GM23248 (cell line): ENCODE results near the gene HEATR1. TPM values are rescaled to one million over a fixed set of nuclear protein-coding genes. Genes with fewer than 3 reads are reported as not detected.

Experiments used
- DNase-seq: peaks from one replicate; pipeline ENCODE4 v3.0.0-alpha.2; 2015
- H2AFZ ChIP-seq: fragments of 200-600 bp; sonication (generic); 2 replicates; pipeline ENCODE4 v1.6.1; 2016; ENCODE audit warnings: antibody characterized with exemption
- H3F3A ChIP-seq: fragments of 200-600 bp; sonication (generic); 2 replicates; pipeline ENCODE4 v1.6.1; 2016; ENCODE audit warnings: mild to moderate bottlenecking, antibody characterized with exemption, mixed run types; ENCODE audit not compliant: insufficient read depth
- H3K27ac ChIP-seq: fragments of 200-600 bp; sonication (generic); 2 replicates; pipeline ENCODE4 v1.5.1; 2016; ENCODE audit warnings: mild to moderate bottlenecking
- H3K27me3 ChIP-seq: fragments of 200-600 bp; sonication (generic); replicated peaks from 2 replicates; pipeline ENCODE4 v1.6.1; 2016; ENCODE audit warnings: mild to moderate bottlenecking; ENCODE audit not compliant: insufficient read depth
- H3K36me3 ChIP-seq: fragments of 200-600 bp; sonication (generic); 2 replicates; pipeline ENCODE4 v1.6.1; 2016; ENCODE audit warnings: low read depth, mild to moderate bottlenecking
- H3K4me1 ChIP-seq: fragments of 200-600 bp; sonication (generic); 2 replicates; pipeline ENCODE4 v1.6.1; 2016; ENCODE audit warnings: mild to moderate bottlenecking; ENCODE audit not compliant: insufficient read depth
- H3K4me2 ChIP-seq: fragments of 200-600 bp; sonication (generic); one replicate; pipeline ENCODE4 v1.6.1; 2016; ENCODE audit warnings: mild to moderate bottlenecking; ENCODE audit not compliant: unreplicated experiment
- H3K4me3 ChIP-seq: fragments of 200-600 bp; sonication (generic); 2 replicates; pipeline ENCODE4 v1.5.1; 2016; ENCODE audit warnings: mild to moderate bottlenecking
- H3K79me2 ChIP-seq: fragments of 200-600 bp; sonication (generic); 2 replicates; pipeline ENCODE4 v1.6.1; 2016; ENCODE audit warnings: mild to moderate bottlenecking; ENCODE audit not compliant: insufficient read depth
- H3K9ac ChIP-seq: fragments of 200-600 bp; sonication (generic); 2 replicates; pipeline ENCODE4 v1.6.1; 2016; ENCODE audit warnings: mild to moderate bottlenecking
- H3K9me2 ChIP-seq: fragments of 200-600 bp; sonication (generic); 2 replicates; pipeline ENCODE4 v1.6.1; 2016; ENCODE audit warnings: mixed run types, mild to moderate bottlenecking, moderate library complexity; ENCODE audit not compliant: insufficient read depth
- H3K9me3 ChIP-seq: fragments of 200-600 bp; sonication (generic); one replicate; pipeline ENCODE4 v1.6.1; 2017; ENCODE audit warnings: low read depth
- H4K20me1 ChIP-seq: fragments of 200-600 bp; sonication (generic); 2 replicates; pipeline ENCODE4 v1.6.0; 2016; ENCODE audit not compliant: insufficient read depth
- EZH2 ChIP-seq: fragments of 200-600 bp; sonication (generic); IDR thresholded peaks from 2 replicates; pipeline ENCODE4 v1.6.1; 2018; ENCODE audit warnings: antibody characterized with exemption, mild to moderate bottlenecking; ENCODE audit not compliant: insufficient read depth, poor library complexity, severe bottlenecking
- EZH2phosphoT487 ChIP-seq: fragments of 200-600 bp; sonication (generic); IDR thresholded peaks from 2 replicates; pipeline ENCODE4 v1.6.1; 2018; ENCODE audit warnings: antibody characterized with exemption, moderate library complexity, mild to moderate bottlenecking, low read depth; ENCODE audit not compliant: insufficient read depth
- WGBS, 2 experiments: methylation state at CpG; one replicate each; pipeline ENCODE4 v1.1.6; 2015 to 2017; ENCODE audit warnings: low lambda C conversion rate in 2 of 2, low coverage in 1 of 2; ENCODE audit errors: missing lambda C conversion rate in 2 of 2; 5-methylcytosine and 5-hydroxymethylcytosine counted together
- in situ Hi-C: fragments of 300-500 bp; cut with MboI; formaldehyde crosslinking; loops from 2 replicates; pipeline ENCODE4 v1.15.0; 2020
- polyA plus RNA-seq: library from polyadenylated mRNA; unstranded; fragments of >200 nt; fragmentation: Nextera tagmentation; extraction: Ambion mirVana; gene quantifications from 2 replicates; pipeline ENCODE4 v1.2.1, GENCODE V29; 2016
- total RNA-seq: library from RNA; depleted of rRNA; stranded (reverse); fragments of >200 nt; shearing (Covaris generic); gene quantifications from 2 replicates; pipeline ENCODE4 v1.2.3, GENCODE V29; 2014

HEATR1 gene
- total and polyA plus RNA-seq, 2 experiments from 2014 or later: 15.7 to 24.0 TPM

- no peak for TF ChIP-seq EZH2phosphoT487
- no peak for TF ChIP-seq EZH2
- Histone ChIP-seq H3F3A (peaks cover 22% of the 10 kb centered on the region), H3K4me2 (no peak overlapping the region), H3K9ac (no peak overlapping the region), H3K4me1 (peaks cover 13% of the 10 kb centered on the region), H3K27ac (no peak overlapping the region), H3K9me3 (no peaks in the 10 kb centered on the region), H2AFZ (no peak overlapping the region), H3K9me2 (no peaks in the 10 kb centered on the region), H3K4me3 (no peak overlapping the region), H4K20me1 (no peaks in the 10 kb centered on the region), H3K79me2 (peaks cover 25% of the 10 kb centered on the region), H3K27me3 (no peaks in the 10 kb centered on the region), H3K36me3 (peaks cover 9% of the 10 kb centered on the region)
- 86 to 89% methylated on average over 5 of the region's 5 CpGs for WGBS, 2 experiments
- in situ Hi-C loops: no loop called here
- DNase-seq: no peak
These were observed 73.4 kb downstream of the HEATR1 start for GRCh38 chr1:236530959-236531358.

DNA sequence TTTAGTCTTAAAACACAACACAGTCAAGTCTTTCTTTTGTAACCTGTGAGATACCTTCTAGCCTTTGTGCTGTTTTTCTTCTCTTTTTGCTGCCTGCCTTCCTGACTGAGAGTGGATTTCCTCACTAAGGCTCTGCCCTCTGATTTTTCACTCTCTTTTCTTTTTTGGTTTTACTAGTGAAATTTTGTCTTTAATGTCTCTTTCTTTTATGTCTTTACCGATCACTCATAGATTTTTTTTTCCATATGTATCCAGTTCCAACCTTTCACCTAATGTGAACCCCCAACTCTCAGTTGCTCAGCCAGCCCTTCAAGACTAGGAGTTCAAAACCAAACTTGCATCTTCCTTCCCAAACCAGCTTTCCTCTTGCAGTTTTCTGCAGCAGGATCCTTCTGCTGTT lies 74.0 kb downstream of the HEATR1 start:
- no peaks in the 10 kb centered on the region for H3K9me3 ChIP-seq
- H3F3A ChIP-seq: peaks cover 22% of the 10 kb centered on the region
- no peak for DNase-seq
- no peak for TF ChIP-seq EZH2phosphoT487
- no peak for TF ChIP-seq EZH2
- in situ Hi-C loops: no loop called here
- WGBS, 2 experiments: 100% methylated on average over 1 of the region's 1 CpG
- no peaks in the 10 kb centered on the region for H4K20me1 ChIP-seq
- no peaks in the 10 kb centered on the region for H3K27me3 ChIP-seq
- peaks cover 16% of the 10 kb centered on the region for H3K4me1 ChIP-seq
- peaks cover 25% of the 10 kb centered on the region for H3K79me2 ChIP-seq
- H3K4me3 ChIP-seq: no peak overlapping the region
- no peak overlapping the region for H2AFZ ChIP-seq
- H3K27ac ChIP-seq: no peak overlapping the region
- H3K36me3 ChIP-seq: peaks cover 9% of the 10 kb centered on the region
- H3K4me2 ChIP-seq: no peak overlapping the region
- no peaks in the 10 kb centered on the region for H3K9me2 ChIP-seq
- H3K9ac ChIP-seq: no peak overlapping the region

GRCh38 chr1:236526079-236526478 lies 78.2 kb downstream of the HEATR1 start:
- H3K79me2 ChIP-seq: peaks cover 30% of the 10 kb centered on the region
- H3K4me1 ChIP-seq: peaks cover 6% of the 10 kb centered on the region; the same call in 1 of the 2 replicates
- no peak overlapping the region for H3K4me2 ChIP-seq
- no peak overlapping the region for H3K27ac ChIP-seq
- H2AFZ ChIP-seq: no peak overlapping the region
- H3F3A ChIP-seq: peaks cover 19% of the 10 kb centered on the region
- no peaks in the 10 kb centered on the region for H4K20me1 ChIP-seq
- in situ Hi-C loops: no loop called here
- WGBS, 2 experiments: 76 to 79% methylated on average over 3 of the region's 3 CpGs
- H3K27me3 ChIP-seq: no peaks in the 10 kb centered on the region
- DNase-seq: no peak
- no peaks in the 10 kb centered on the region for H3K9me3 ChIP-seq
- H3K36me3 ChIP-seq: peaks cover 9% of the 10 kb centered on the region
- H3K9ac ChIP-seq: no peak overlapping the region
- H3K9me2 ChIP-seq: no peaks in the 10 kb centered on the region
- no peak overlapping the region for H3K4me3 ChIP-seq
- TF ChIP-seq EZH2 (no peak), EZH2phosphoT487 (no peak)

DNA sequence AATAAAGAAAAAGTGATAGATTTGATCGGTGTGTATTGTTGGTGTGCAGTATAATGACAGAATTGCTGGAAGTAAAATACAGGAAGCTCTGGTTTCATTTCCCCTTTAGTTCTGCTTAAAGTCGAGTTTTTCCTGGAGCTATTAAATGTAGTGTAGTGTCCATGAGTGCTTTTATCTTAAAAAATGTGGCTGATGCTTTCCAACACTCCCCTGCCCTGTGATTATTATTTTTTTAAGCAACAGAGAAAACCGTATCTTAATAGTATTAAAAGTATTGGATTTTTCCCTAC lies 79.5 kb downstream of the HEATR1 start:
- Histone ChIP-seq H3K4me2 (peak overlapping the region; percentile 78), H3K4me1 (peaks cover 6% of the 10 kb centered on the region; the same call in 1 of the 2 replicates), H3F3A (peaks cover 9% of the 10 kb centered on the region; the same call in 1 of the 2 replicates), H3K4me3 (peak overlapping the region; percentile 90), H3K36me3 (peaks cover 9% of the 10 kb centered on the region), H3K79me2 (peaks cover 30% of the 10 kb centered on the region), H3K9me2 (no peaks in the 10 kb centered on the region), H3K27ac (peak overlapping the region; percentile 59), H4K20me1 (no peaks in the 10 kb centered on the region), H2AFZ (peak overlapping the region; percentile 92), H3K9me3 (no peaks in the 10 kb centered on the region), H3K9ac (peak overlapping the region; percentile 88), H3K27me3 (no peaks in the 10 kb centered on the region)
- in situ Hi-C loops: no loop called here
- TF ChIP-seq EZH2phosphoT487: no peak
- TF ChIP-seq EZH2: no peak
- no peak for DNase-seq
- 3 to 5% methylated on average over 3 of the region's 3 CpGs for WGBS, 2 experiments
